ENCODE results near the gene GYG2.
"Not testable (repeated sequence)": the region's sequence is repeated elsewhere in the genome, so short reads cannot be mapped to it uniquely, and the experiment has no call there.

GRCh38 chrX:2804106-2804843 is 24.5 kb upstream of the GYG2 start:
- TF ChIP-seq, protein P1, sequence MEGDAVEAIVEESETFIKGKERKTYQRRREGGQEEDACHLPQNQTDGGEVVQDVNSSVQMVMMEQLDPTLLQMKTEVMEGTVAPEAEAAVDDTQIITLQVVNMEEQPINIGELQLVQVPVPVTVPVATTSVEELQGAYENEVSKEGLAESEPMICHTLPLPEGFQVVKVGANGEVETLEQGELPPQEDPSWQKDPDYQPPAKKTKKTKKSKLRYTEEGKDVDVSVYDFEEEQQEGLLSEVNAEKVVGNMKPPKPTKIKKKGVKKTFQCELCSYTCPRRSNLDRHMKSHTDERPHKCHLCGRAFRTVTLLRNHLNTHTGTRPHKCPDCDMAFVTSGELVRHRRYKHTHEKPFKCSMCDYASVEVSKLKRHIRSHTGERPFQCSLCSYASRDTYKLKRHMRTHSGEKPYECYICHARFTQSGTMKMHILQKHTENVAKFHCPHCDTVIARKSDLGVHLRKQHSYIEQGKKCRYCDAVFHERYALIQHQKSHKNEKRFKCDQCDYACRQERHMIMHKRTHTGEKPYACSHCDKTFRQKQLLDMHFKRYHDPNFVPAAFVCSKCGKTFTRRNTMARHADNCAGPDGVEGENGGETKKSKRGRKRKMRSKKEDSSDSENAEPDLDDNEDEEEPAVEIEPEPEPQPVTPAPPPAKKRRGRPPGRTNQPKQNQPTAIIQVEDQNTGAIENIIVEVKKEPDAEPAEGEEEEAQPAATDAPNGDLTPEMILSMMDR (conservative IDR thresholded peaks at IDR 0.05 in 1 of 2, IDR thresholded peaks at IDR 0.05 in 1 of 2; ENCODE audit: low read depth in 1 of 2, low read length in 2 of 2) = not testable (repeated sequence)
- not testable (repeated sequence) for TF ChIP-seq EZH2 (IDR thresholded peaks at IDR 0.05; ENCODE audit: low read length, missing control alignments)
